Fibroblast of peridontal ligament (primary cell): ENCODE measurements around the gene GRHL3.

ENCODE experiments used
- DNase-seq: peaks from one replicate; pipeline ENCODE4 v3.0.0-alpha.2; 2010; ENCODE audit errors: extremely low read depth

The GRHL3 gene

GRCh38 chr1:24393892-24394291, 74.7 kb downstream of the GRHL3 start:
- DNase-seq = peak; percentile 83

- no peak for DNase-seq
These were observed 80.9 kb downstream of the GRHL3 start for GRCh38 chr1:24400065-24400464.

GRCh38 chr1:24403806-24404205, 84.6 kb downstream of the GRHL3 start:
- DNase-seq = no peak
